Brain microvascular endothelial cell (primary cell): ENCODE measurements around the gene NAMPT.

Experiments
- DNase-seq: peaks from one replicate; pipeline ENCODE4 v3.0.0-alpha.2; 2020
- H3K27ac ChIP-seq: fragments of 250-450 bp; sonication (Bioruptor Pico); 2 replicates; pipeline ENCODE4 v1.5.1; 2020; ENCODE audit warnings: mild to moderate bottlenecking, moderate library complexity
- H3K27me3 ChIP-seq: fragments of 250-450 bp; sonication (Bioruptor Pico); replicated peaks from 2 replicates; pipeline ENCODE4 v1.5.1; 2020; ENCODE audit warnings: mild to moderate bottlenecking
- H3K36me3 ChIP-seq: fragments of 250-450 bp; sonication (Bioruptor Pico); replicated peaks from 2 replicates; pipeline ENCODE4 v1.5.1; 2020; ENCODE audit warnings: mild to moderate bottlenecking
- H3K4me3 ChIP-seq: 2 replicates; pipeline ENCODE4 v1.5.1; 2011; ENCODE audit warnings: low read depth, mild to moderate bottlenecking, control low read depth, low read length, moderate library complexity
- in situ Hi-C: cut with HindIII; loops from 2 replicates; pipeline ENCODE4 v1.10.0; 2017; ENCODE audit warnings: low sequenced_read_pairs, low pct_ligation_motif_present
- TF ChIP-seq, protein P1 (sequence below): IDR thresholded peaks from 2 replicates; pipeline ENCODE4 v1.5.1; 2011; ENCODE audit warnings: low read depth, mild to moderate bottlenecking, moderate library complexity, low read length, control low read depth, inconsistent platforms; ENCODE audit errors: missing control alignments

Gene NAMPT

DNA sequence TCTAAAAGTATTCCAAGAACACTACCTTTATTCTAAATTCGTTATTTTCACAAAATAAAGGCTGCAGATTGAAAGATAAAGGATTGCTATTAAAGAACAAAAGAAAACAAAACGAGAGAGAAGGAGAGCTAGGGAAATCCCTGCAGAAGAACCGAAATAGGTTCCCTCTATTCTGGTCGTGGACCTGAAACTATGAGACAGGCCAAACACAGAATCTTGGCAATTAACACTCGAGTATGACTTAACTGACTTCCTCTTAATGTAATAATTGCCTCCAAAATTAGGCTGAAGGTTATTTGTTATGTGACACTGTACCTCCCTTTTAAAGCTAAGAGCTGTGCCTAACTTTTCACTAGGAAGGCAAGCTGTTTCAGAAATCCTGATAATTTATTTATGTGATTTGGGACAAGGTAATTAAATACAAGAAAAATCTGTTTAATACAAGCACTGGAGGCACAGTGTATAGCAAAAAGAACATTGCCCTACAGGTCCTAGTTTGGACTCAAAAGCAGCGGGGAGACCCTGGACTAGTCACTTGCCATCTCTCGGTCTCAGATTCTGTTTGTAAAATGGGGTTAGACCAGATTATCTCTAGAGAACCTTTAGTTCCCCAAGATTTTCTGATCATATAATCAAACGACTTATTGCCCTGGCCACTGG, 11.6 kb downstream of the NAMPT start:
- Histone ChIP-seq H3K36me3 (peaks cover 9% of the 10 kb centered on the region), H3K27me3 (no peaks in the 10 kb centered on the region), H3K4me3 (no peak overlapping the region), H3K27ac (no peak overlapping the region)
- no peak for DNase-seq
- TF ChIP-seq, protein P1, sequence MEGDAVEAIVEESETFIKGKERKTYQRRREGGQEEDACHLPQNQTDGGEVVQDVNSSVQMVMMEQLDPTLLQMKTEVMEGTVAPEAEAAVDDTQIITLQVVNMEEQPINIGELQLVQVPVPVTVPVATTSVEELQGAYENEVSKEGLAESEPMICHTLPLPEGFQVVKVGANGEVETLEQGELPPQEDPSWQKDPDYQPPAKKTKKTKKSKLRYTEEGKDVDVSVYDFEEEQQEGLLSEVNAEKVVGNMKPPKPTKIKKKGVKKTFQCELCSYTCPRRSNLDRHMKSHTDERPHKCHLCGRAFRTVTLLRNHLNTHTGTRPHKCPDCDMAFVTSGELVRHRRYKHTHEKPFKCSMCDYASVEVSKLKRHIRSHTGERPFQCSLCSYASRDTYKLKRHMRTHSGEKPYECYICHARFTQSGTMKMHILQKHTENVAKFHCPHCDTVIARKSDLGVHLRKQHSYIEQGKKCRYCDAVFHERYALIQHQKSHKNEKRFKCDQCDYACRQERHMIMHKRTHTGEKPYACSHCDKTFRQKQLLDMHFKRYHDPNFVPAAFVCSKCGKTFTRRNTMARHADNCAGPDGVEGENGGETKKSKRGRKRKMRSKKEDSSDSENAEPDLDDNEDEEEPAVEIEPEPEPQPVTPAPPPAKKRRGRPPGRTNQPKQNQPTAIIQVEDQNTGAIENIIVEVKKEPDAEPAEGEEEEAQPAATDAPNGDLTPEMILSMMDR: no peak
- in situ Hi-C loops: no loop called here

DNA sequence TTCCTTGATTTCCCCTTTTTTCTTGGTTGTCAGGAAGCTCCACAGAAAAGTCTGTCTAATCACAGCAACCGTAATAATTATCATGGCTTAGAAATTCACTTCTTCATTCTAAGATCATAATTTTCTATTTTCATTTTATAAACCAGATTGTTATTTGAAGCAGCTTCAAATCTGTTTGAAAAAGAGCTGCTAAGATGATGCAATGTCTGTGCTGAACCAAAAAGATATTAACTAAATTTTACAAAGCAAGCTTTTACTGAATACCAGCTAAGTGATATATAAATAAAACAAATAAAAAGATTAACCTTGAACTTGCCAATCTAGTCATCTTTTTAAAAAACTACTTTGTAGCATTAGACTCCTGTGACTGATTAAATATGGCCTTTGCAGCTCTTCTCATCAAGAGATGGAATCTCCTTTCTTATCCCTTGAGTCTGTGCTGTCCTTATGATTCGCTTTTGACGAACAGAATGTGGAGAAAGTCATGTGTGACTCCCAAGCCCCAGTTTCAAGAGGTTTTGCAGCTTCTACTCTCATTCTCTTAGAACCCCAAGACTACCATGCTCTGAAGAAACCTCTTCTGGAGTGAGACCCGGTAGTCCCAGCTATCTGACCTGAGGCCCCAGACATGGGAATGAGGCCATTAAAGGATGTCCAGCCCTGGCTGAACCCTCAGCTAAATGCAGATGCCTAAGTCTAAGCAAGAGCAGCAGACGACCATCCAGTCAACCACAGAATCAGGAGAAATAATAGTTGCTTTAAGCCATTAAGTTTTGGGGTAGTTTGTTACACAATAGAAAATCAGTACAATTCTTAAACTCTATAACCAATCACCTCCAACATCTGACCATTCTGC, 14.4 kb downstream of the NAMPT start:
- TF ChIP-seq, protein P1: no peak
- Histone ChIP-seq H3K27ac (no peak overlapping the region), H3K27me3 (no peaks in the 10 kb centered on the region), H3K4me3 (no peak overlapping the region), H3K36me3 (peaks cover 17% of the 10 kb centered on the region)
- in situ Hi-C loops: no loop called here
- DNase-seq: no peak

DNA sequence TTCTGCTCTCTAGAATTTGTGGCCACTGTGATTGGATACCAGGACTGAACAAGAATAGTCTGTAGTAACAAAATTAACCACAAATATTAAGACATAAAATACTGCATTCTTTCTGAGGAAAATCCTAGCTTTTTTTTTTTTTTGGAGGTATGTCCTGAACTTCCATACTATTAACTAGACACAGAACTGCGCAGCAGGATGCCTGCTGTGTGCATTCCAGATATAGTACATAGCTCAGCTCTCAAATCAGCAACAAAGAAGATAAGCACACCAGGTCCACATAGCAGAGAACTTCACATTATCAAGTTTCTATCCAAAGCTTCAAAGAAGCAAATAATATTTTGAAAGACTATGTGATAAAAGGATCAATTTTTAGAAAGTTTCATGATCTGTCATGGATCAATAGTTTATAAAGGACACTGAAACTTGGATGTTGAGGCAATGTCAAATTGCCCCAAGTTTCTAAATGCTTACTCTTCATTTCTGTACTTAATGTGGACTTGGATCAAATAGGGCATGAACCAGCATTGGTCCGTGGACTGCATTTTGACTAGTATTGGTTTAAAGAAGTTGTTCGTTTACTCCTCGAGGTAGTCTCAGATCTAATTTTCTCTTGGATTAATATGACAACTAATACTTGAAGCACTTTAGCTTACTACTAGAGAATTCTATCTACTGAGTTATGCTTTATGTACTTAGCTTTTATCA, 15.4 kb downstream of the NAMPT start:
- H3K36me3 ChIP-seq: peaks cover 18% of the 10 kb centered on the region
- DNase-seq: peak; percentile 42
- no peaks in the 10 kb centered on the region for H3K27me3 ChIP-seq
- H3K27ac ChIP-seq: no peak overlapping the region
- no peak overlapping the region for H3K4me3 ChIP-seq
- in situ Hi-C loops: no loop called here
- TF ChIP-seq, protein P1: no peak

DNA sequence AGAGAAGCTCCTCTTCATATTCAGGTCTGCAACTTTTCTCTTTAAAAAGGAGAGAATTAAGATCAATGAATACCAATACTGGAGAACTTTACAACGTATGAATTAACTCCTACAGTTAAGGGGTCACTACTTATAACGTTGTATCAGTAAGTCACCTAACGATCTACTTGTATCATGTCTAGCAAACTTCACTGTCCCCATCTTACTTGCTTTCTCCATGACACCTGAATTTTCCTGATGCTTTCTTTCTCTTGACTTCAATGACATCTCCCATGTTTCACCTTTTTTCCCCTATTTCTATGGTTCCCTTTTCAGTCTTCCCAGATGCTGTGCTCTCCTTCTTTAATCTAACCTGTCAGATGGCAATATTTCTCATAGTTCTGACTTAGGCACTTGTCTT, 19.6 kb downstream of the NAMPT start:
- in situ Hi-C loops: no loop called here
- Histone ChIP-seq H3K27ac (no peak overlapping the region), H3K27me3 (no peaks in the 10 kb centered on the region), H3K36me3 (peaks cover 17% of the 10 kb centered on the region), H3K4me3 (no peak overlapping the region)
- TF ChIP-seq, protein P1: no peak
- no peak for DNase-seq

DNA sequence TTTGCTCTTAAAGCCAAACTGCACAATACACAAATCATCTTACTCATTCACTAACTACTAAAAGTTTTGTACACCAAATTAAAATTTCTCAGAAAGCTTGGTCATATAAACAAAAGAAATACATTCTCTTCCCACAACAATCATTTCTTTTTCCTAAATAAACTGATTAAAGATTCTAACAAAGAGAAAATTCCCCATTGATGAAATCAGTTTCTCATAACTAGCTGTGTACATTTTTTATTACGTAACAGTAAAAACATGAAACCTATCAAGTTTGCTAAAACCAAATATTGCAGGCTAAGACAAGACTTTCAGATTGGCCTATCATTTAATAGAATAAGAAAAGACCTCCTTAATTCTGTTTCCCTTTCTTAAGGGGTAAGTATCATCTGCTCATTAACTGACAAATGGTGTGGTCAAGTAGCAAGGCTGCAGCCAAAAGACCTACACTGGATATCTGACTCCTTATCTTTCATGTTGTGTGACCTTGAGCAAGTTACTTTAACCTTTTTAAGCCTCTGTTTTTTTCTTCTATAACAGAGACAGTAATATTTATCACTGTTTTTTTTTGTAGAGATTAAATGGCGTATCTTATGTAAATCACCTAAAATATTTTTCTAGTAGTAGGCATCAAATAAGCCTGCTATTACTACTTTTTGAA, 22.4 kb downstream of the NAMPT start:
- H3K36me3 ChIP-seq: peaks cover 29% of the 10 kb centered on the region

More for the DNA sequence above, 22.4 kb downstream of the NAMPT start:
- in situ Hi-C loops: no loop called here
- TF ChIP-seq, protein P1: no peak
- Histone ChIP-seq H3K4me3 (no peak overlapping the region), H3K27ac (no peak overlapping the region), H3K27me3 (no peaks in the 10 kb centered on the region)
- DNase-seq: no peak
